K562 (cell line): Measurements from ENCODE around the gene TMX1. TPM values are rescaled to one million over a fixed set of nuclear protein-coding genes. Genes with fewer than 3 reads are reported as not detected.

Experiments used
- ATAC-seq: fragments of 200-7000 bp; cut with Tn5 transposase; 3 replicates; pipeline ENCODE4 v1.9.1; 2020; ENCODE audit warnings: moderate library complexity
- BruUV-seq: library from RNA; stranded (reverse); fragments of 400-500 nt; replicated peaks from 2 replicates; lab custom pipeline; 2021; lab: Mats Ljungman, UMichigan
- CTCF ChIA-PET: fragments of 300-600 bp; formaldehyde crosslinking; extraction: SDS; loops from one replicate; lab custom pipeline; 2021; ENCODE audit warnings: low intra/inter-chr PET ratio; lab: Yijun Ruan, JAX
- POLR2A ChIA-PET: fragments of 300-600, 350-650 bp; sonication (Branson Sonifier 250); formaldehyde crosslinking; extraction: SDS; loops from one replicate; lab custom pipeline; 2021; ENCODE audit warnings: antibody characterized with exemption, inconsistent platforms; lab: Yijun Ruan, JAX
- DNase-seq, 4 experiments: peaks; one replicate each; pipeline versions ENCODE4 v3.0.0 to v3.0.0-alpha.2; 2011 to 2018; ENCODE audit warnings: low spot score in 3 of 4, mixed read lengths in 3 of 4; ENCODE audit errors: extremely low read depth in 1 of 4
- FAIRE-seq: peaks from 2 replicates; lab custom pipeline; 2011; peaks lifted over from hg19 to GRCh38; lab: Jason Lieb, UNC
- H2AFZ ChIP-seq: 2 replicates; pipeline ENCODE4 v1.6.0; 2011; ENCODE audit warnings: low read depth, low read length, control low read depth, inconsistent platforms
- H3K27ac ChIP-seq: fragments of 200-600 bp; 3 replicates; pipeline ENCODE4 v1.8.0; 2011; ENCODE audit warnings: low read depth, mild to moderate bottlenecking, control low read depth, inconsistent platforms, low read length, moderate library complexity, mixed read lengths; ENCODE audit errors: extremely low read depth
- H3K27me3 ChIP-seq, 2 experiments: fragments of 300-600 bp in 1 of 2; 2 replicates in 1 of 2; 3 replicates in 1 of 2; pipeline versions ENCODE4 v1.6.0 to v1.8.0; 2011; ENCODE audit warnings: inconsistent platforms in 2 of 2, low read length in 2 of 2, mild to moderate bottlenecking in 1 of 2, mixed read lengths in 1 of 2, moderate library complexity in 1 of 2; ENCODE audit not compliant: control insufficient read depth in 2 of 2, insufficient read depth in 2 of 2
- H3K36me3 ChIP-seq: fragments of 300-600 bp; 3 replicates; pipeline ENCODE4 v1.8.0; 2011; ENCODE audit warnings: mild to moderate bottlenecking, low read length, inconsistent platforms; ENCODE audit not compliant: control insufficient read depth, insufficient read depth
- H3K4me1 ChIP-seq, 2 experiments: fragments of 200-600 bp in 1 of 2; replicated peaks in 1 of 2; 2 replicates in 1 of 2; 3 replicates in 1 of 2; pipeline versions ENCODE4 v1.5.1 to v1.8.0; 2011; ENCODE audit warnings: inconsistent platforms in 2 of 2, low read length in 2 of 2, mild to moderate bottlenecking in 1 of 2, mixed read lengths in 1 of 2, moderate library complexity in 1 of 2; ENCODE audit not compliant: control insufficient read depth in 2 of 2, insufficient read depth in 2 of 2
- H3K4me2 ChIP-seq: 2 replicates; pipeline ENCODE4 v1.6.1; 2011; ENCODE audit warnings: low read length, control low read depth, inconsistent platforms, mixed read lengths; ENCODE audit not compliant: insufficient read depth
- H3K4me3 ChIP-seq: fragments of 200-600 bp; sonication (generic), shearing (Covaris generic); 2 replicates; pipeline ENCODE4 v1.5.1; 2016; ENCODE audit warnings: control low read depth, inconsistent platforms
- H3K79me2 ChIP-seq: fragments of 200-600 bp; 3 replicates; pipeline ENCODE4 v1.8.0; 2011; ENCODE audit warnings: low read length, inconsistent platforms; ENCODE audit not compliant: control insufficient read depth, insufficient read depth
- H3K9ac ChIP-seq, 2 experiments: 2 replicates each; pipeline versions ENCODE4 v1.6.0 to v1.6.1; 2011; ENCODE audit warnings: low read depth in 2 of 2, low read length in 2 of 2, control low read depth in 1 of 2, inconsistent platforms in 1 of 2, mild to moderate bottlenecking in 1 of 2, mixed read lengths in 1 of 2; ENCODE audit not compliant: insufficient read depth in 1 of 2
- H3K9me1 ChIP-seq: one replicate; pipeline ENCODE4 v1.6.0; 2011; ENCODE audit warnings: inconsistent platforms, mild to moderate bottlenecking, low read length, moderate library complexity; ENCODE audit not compliant: control insufficient read depth, insufficient read depth
- H3K9me3 ChIP-seq: replicated peaks from 2 replicates; pipeline ENCODE4 v1.5.1; 2011; ENCODE audit warnings: low read depth, low read length, inconsistent platforms; ENCODE audit not compliant: control insufficient read depth, insufficient read depth
- H4K20me1 ChIP-seq: replicated peaks from 2 replicates; pipeline ENCODE4 v1.6.1; 2011; ENCODE audit warnings: low read length, inconsistent platforms, mixed read lengths; ENCODE audit not compliant: control insufficient read depth, insufficient read depth
- ARID1B ChIP-seq: fragments of 450-650 bp; IDR thresholded peaks from 2 replicates; pipeline ENCODE4 v1.6.1; 2016; ENCODE audit warnings: antibody characterized with exemption, mild to moderate bottlenecking, inconsistent platforms
- ATF4 ChIP-seq: fragments of 450-650 bp; formaldehyde crosslinking; IDR thresholded peaks from 2 replicates; pipeline ENCODE4 v1.4.0; 2022; ENCODE audit warnings: mild to moderate bottlenecking, moderate library complexity
- COPS2 ChIP-seq: fragments of 450-650 bp; conservative IDR thresholded peaks from 2 replicates; pipeline ENCODE4 v1.6.1; 2016; ENCODE audit warnings: mild to moderate bottlenecking, moderate library complexity
- MCM5 ChIP-seq: fragments of 450-650 bp; IDR thresholded peaks from 2 replicates; pipeline ENCODE4 v1.6.1; 2016; ENCODE audit warnings: low read depth
- NCOR1 ChIP-seq: fragments of 450-650 bp; IDR thresholded peaks from 2 replicates; pipeline ENCODE4 v1.6.1; 2016; ENCODE audit warnings: mild to moderate bottlenecking, moderate library complexity
- SMARCE1 ChIP-seq: fragments of 450-650 bp; IDR thresholded peaks from 2 replicates; pipeline ENCODE4 v1.7.1; 2016; ENCODE audit warnings: mild to moderate bottlenecking
- SREBF2 ChIP-seq: sonication (generic); formaldehyde crosslinking; IDR thresholded peaks from 2 replicates; pipeline ENCODE4 v1.4.0; 2020; ENCODE audit warnings: mild to moderate bottlenecking, missing genetic modification reagents
- TOE1 ChIP-seq, 2 experiments: fragments of 450-650 bp in 1 of 2; sonication (generic) in 1 of 2; formaldehyde crosslinking in 1 of 2; IDR thresholded peaks; 2 replicates each; pipeline versions ENCODE4 v1.7.1 to v1.8.0; 2016 to 2022; ENCODE audit warnings: borderline replicate concordance in 2 of 2, mild to moderate bottlenecking in 2 of 2, antibody characterized with exemption in 1 of 2, inconsistent platforms in 1 of 2, low read depth in 1 of 2, missing genetic modification reagents in 1 of 2, moderate library complexity in 1 of 2
- ZHX1 ChIP-seq: fragments of 150-350 bp; conservative IDR thresholded peaks from 2 replicates; pipeline ENCODE4 v1.6.1; 2014; ENCODE audit warnings: low read length
- ZNF586 ChIP-seq: fragments of 450-650 bp; formaldehyde crosslinking; conservative IDR thresholded peaks from 2 replicates; pipeline ENCODE4 v1.4.0; 2020; ENCODE audit warnings: mild to moderate bottlenecking, moderate library complexity
- in situ Hi-C: fragments of 300-500 bp; cut with MboI; formaldehyde crosslinking; loops from 4 replicates; pipeline ENCODE4 v1.15.0; 2018; ENCODE audit warnings: inconsistent platforms, mixed read lengths
- intact Hi-C: fragments of 100-400 bp; cut with micrococcal nuclease; formaldehyde crosslinking; loops from 2 replicates; pipeline ENCODE4 v1.14.2; 2022
- polyA plus RNA-seq, 8 experiments: library from polyadenylated mRNA; depleted of rRNA in 4 of 8; stranded (reverse) in 5 of 8; unstranded in 3 of 8; fragments of >200 nt; fragmentation: Nextera tagmentation in 2 of 8; fragmentation: Illumina TruSeq in 1 of 8; extraction: Ambion mirVana in 2 of 8; extraction: Trizol in 1 of 8; gene quantifications; 2 replicates each; pipeline versions ENCODE4 v1.2.1 to v1.2.3, GENCODE V29; 2011 to 2014; ENCODE audit warnings: inconsistent platforms in 1 of 8, missing spikeins in 1 of 8
- total RNA-seq, 7 experiments: library from RNA; depleted of rRNA in 6 of 7; stranded (reverse); fragments of >200 nt in 6 of 7; fragmentation: Illumina TruSeq in 2 of 7; extraction: Trizol in 2 of 7; gene quantifications; 2 replicates each; pipeline versions ENCODE4 v1.2.1 to v1.2.3, GENCODE V29; 2011 to 2021; ENCODE audit warnings: low replicate concordance in 1 of 7
- TF ChIP-seq, protein P1 (sequence below): sonication (generic); formaldehyde crosslinking; IDR thresholded peaks from 2 replicates; pipeline ENCODE4 v1.8.0; 2023; ENCODE audit warnings: mild to moderate bottlenecking, missing genetic modification reagents
- TF ChIP-seq, protein P2 (sequence below): fragments of 450-650 bp; IDR thresholded peaks from 2 replicates; pipeline ENCODE4 v1.6.1; 2016; ENCODE audit warnings: borderline replicate concordance

The TMX1 gene
- total and polyA plus RNA-seq, 9 of the 15 experiments (the other 6 are each of a cell fraction or from before 2014, with no cell fraction given) = 19.5 to 101 (median 34.7) TPM

- TF ChIP-seq, protein P1, sequence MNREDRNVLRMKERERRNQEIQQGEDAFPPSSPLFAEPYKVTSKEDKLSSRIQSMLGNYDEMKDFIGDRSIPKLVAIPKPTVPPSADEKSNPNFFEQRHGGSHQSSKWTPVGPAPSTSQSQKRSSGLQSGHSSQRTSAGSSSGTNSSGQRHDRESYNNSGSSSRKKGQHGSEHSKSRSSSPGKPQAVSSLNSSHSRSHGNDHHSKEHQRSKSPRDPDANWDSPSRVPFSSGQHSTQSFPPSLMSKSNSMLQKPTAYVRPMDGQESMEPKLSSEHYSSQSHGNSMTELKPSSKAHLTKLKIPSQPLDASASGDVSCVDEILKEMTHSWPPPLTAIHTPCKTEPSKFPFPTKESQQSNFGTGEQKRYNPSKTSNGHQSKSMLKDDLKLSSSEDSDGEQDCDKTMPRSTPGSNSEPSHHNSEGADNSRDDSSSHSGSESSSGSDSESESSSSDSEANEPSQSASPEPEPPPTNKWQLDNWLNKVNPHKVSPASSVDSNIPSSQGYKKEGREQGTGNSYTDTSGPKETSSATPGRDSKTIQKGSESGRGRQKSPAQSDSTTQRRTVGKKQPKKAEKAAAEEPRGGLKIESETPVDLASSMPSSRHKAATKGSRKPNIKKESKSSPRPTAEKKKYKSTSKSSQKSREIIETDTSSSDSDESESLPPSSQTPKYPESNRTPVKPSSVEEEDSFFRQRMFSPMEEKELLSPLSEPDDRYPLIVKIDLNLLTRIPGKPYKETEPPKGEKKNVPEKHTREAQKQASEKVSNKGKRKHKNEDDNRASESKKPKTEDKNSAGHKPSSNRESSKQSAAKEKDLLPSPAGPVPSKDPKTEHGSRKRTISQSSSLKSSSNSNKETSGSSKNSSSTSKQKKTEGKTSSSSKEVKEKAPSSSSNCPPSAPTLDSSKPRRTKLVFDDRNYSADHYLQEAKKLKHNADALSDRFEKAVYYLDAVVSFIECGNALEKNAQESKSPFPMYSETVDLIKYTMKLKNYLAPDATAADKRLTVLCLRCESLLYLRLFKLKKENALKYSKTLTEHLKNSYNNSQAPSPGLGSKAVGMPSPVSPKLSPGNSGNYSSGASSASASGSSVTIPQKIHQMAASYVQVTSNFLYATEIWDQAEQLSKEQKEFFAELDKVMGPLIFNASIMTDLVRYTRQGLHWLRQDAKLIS (CRISPR knock-in tag) = no peak
- TF ChIP-seq SREBF2 (CRISPR knock-in tag) (no peak), SMARCE1 (no peak)
These were observed 11.2 kb upstream of the TMX1 start (continued) for GRCh38 chr14:51228890-51229289.

DNA sequence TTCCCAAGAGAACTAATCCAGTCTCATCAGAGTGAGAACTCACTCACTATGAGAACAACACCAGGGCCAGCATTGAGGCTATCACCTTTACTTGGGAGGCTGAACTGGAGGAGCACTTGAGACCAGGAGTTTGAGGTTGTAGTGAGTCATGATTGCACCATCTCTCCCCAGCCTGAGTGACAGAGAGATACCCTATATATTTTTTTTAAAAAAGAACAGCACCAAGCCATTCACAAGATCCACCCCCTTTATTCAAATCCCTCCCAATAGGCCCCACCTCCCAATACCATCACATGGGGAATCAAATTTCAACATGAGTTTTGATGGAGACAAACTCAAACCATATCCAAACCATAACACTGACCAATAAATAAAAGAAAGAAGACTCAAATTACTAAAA, 3.7 kb upstream of the TMX1 start:
- no TSS peak for BruUV-seq
- no peaks in the 10 kb centered on the region for H3K27me3 ChIP-seq
- TF ChIP-seq MCM5 (no peak), NCOR1 (no peak), ZNF586 (no peak), COPS2 (no peak), ATF4 (CRISPR knock-in tag) (no peak), TOE1 (IDR thresholded peaks at IDR 0.05; ENCODE audit: borderline replicate concordance) (no peak), TOE1 (CRISPR knock-in tag; IDR thresholded peaks at IDR 0.05; ENCODE audit: borderline replicate concordance, low read depth) (no peak), ZHX1 (no peak), ARID1B (no peak)
- TF ChIP-seq, protein P2, sequence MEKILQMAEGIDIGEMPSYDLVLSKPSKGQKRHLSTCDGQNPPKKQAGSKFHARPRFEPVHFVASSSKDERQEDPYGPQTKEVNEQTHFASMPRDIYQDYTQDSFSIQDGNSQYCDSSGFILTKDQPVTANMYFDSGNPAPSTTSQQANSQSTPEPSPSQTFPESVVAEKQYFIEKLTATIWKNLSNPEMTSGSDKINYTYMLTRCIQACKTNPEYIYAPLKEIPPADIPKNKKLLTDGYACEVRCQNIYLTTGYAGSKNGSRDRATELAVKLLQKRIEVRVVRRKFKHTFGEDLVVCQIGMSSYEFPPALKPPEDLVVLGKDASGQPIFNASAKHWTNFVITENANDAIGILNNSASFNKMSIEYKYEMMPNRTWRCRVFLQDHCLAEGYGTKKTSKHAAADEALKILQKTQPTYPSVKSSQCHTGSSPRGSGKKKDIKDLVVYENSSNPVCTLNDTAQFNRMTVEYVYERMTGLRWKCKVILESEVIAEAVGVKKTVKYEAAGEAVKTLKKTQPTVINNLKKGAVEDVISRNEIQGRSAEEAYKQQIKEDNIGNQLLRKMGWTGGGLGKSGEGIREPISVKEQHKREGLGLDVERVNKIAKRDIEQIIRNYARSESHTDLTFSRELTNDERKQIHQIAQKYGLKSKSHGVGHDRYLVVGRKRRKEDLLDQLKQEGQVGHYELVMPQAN = no peak

More for the DNA sequence above, 3.7 kb upstream of the TMX1 start:
- Histone ChIP-seq H3K4me2 (no peak overlapping the region), H3K9ac (no peak overlapping the region), H3K27ac (peak overlapping the region; percentile 54; the same call in 2 of the 3 replicates), H4K20me1 (no peaks in the 10 kb centered on the region), H2AFZ (peak overlapping the region; percentile 66), H3K9me1 (no peaks in the 10 kb centered on the region), H3K36me3 (no peaks in the 10 kb centered on the region), H3K4me1 (peaks cover 0 to 7% of the 10 kb centered on the region in 2 experiments; a peak in 3 of 5 replicates), H3K9me3 (no peaks in the 10 kb centered on the region), H3K79me2 (peaks cover 14% of the 10 kb centered on the region), H3K4me3 (no peak overlapping the region)
- DNase-seq = peak in 2 of 4 experiments; percentile 29 to 54
- peak; percentile 56 for FAIRE-seq
- ChIA-PET CTCF (no interaction called here), POLR2A (no interaction called here)
- intact Hi-C loops = no loop called here
- peak; percentile 60 for ATAC-seq
- in situ Hi-C loops = no loop called here
